ENCODE results near the gene MAB21L2. TPM values are rescaled to one million over a fixed set of nuclear protein-coding genes. Genes with fewer than 3 reads are reported as not detected.

The MAB21L2 gene
- total RNA-seq, 1 experiment from 2014 or later = not detected

DNA sequence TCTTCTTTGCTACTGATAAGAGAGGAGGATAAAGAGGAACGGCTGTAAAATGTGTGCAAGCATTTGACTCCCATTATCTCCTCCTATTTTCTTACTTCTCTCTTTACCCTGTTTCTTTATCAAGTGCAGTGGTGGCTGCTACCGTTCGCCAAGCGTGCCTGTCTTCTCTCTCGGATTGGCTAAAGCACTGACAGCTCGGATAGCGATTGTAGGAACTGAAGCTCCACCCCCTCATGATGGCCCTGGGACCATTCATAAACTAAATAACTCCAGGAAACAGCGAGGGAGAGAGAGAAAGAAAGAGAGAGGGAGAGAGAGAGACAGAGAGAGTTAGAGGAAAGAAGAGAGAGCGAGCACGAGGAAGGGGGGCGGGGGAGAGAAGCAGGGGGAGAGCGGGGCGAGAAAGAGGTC, 305 bp upstream of the MAB21L2 start:
- no peaks in the 10 kb centered on the region for H4K20me1 ChIP-seq (ENCODE audit: insufficient read depth)
- POLR2A ChIA-PET = interaction anchor here (0.6 kb wide), 1 partner anchor 10 kb away, joined by 5 read pairs; no protein-coding TSS in a partner anchor
- ATAC-seq (no peak), DNase-seq (ENCODE audit: low read depth, low spot score) (no peak)
- CTCF ChIA-PET = no interaction called here
- no peak overlapping the region for H3K27ac ChIP-seq (ENCODE audit: low read depth, low read length)
- no peaks in the 10 kb centered on the region for H3K9me2 ChIP-seq (ENCODE audit: insufficient read depth)
- H3K27me3 ChIP-seq (ENCODE audit: insufficient read depth, low read length) = no peaks in the 10 kb centered on the region
- intact Hi-C loops (cut with micrococcal nuclease) = no loop called here
- no peaks in the 10 kb centered on the region for H3K36me3 ChIP-seq (ENCODE audit: control insufficient read depth in 1 of 2, insufficient read depth in 2 of 2, low read length in 2 of 2)
- no peak overlapping the region for H3K4me2 ChIP-seq (ENCODE audit: low read length)
- no peak overlapping the region for H3K9ac ChIP-seq (ENCODE audit: low read length)
- H3K79me2 ChIP-seq (ENCODE audit: insufficient read depth, low read length) = no peaks in the 10 kb centered on the region
- no peaks in the 10 kb centered on the region for H3K9me3 ChIP-seq (ENCODE audit: control insufficient read depth in 1 of 2, insufficient read depth in 1 of 2, low read depth in 1 of 2, low read length in 2 of 2)
- no peak overlapping the region for H2AFZ ChIP-seq (ENCODE audit: low read depth, low read length, poor library complexity, severe bottlenecking)
- RAD21 ChIA-PET (ENCODE audit: low non-redundant PET in 1 of 2, low total read pairs in 2 of 2, uncharacterized antibody in 2 of 2, unreplicated experiment in 2 of 2) = interaction anchor here in 1 of 2 experiments (0.6 kb wide), 1 partner anchor 25 kb away, joined by 5 read pairs; no protein-coding TSS in a partner anchor
- BruUV-seq (replicated peaks) = no TSS peak
- no peak for TF ChIP-seq CTCF (IDR thresholded peaks at IDR 0.05 in 2 of 3, conservative IDR thresholded peaks at IDR 0.05 in 1 of 3; ENCODE audit: borderline replicate concordance in 1 of 3, insufficient read depth in 1 of 3, low read depth in 2 of 3, low read length in 2 of 3)
- no peak for TF ChIP-seq RAD21 (IDR thresholded peaks at IDR 0.05; ENCODE audit: low read depth)
- TF ChIP-seq SRF (IDR thresholded peaks at IDR 0.05; ENCODE audit: low read depth) = no peak
- TF ChIP-seq, protein P1, sequence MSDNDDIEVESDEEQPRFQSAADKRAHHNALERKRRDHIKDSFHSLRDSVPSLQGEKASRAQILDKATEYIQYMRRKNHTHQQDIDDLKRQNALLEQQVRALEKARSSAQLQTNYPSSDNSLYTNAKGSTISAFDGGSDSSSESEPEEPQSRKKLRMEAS (IDR thresholded peaks at IDR 0.05) = no peak
- no peak for TF ChIP-seq JUND (IDR thresholded peaks at IDR 0.05)
- TF ChIP-seq, protein P2, sequence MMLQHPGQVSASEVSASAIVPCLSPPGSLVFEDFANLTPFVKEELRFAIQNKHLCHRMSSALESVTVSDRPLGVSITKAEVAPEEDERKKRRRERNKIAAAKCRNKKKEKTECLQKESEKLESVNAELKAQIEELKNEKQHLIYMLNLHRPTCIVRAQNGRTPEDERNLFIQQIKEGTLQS (IDR thresholded peaks at IDR 0.05) = no peak
- no peak for TF ChIP-seq SP1 (IDR thresholded peaks at IDR 0.05; ENCODE audit: low read depth)
- no peak for TF ChIP-seq ZFX (IDR thresholded peaks at IDR 0.05)
- TF ChIP-seq, protein P3, sequence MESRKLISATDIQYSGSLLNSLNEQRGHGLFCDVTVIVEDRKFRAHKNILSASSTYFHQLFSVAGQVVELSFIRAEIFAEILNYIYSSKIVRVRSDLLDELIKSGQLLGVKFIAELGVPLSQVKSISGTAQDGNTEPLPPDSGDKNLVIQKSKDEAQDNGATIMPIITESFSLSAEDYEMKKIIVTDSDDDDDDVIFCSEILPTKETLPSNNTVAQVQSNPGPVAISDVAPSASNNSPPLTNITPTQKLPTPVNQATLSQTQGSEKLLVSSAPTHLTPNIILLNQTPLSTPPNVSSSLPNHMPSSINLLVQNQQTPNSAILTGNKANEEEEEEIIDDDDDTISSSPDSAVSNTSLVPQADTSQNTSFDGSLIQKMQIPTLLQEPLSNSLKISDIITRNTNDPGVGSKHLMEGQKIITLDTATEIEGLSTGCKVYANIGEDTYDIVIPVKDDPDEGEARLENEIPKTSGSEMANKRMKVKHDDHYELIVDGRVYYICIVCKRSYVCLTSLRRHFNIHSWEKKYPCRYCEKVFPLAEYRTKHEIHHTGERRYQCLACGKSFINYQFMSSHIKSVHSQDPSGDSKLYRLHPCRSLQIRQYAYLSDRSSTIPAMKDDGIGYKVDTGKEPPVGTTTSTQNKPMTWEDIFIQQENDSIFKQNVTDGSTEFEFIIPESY (IDR thresholded peaks at IDR 0.05; ENCODE audit: extremely low read depth, insufficient replicate concordance, low read length) = no peak
- TF ChIP-seq EGR1 (IDR thresholded peaks at IDR 0.05; ENCODE audit: low read depth) = no peak
- TF ChIP-seq CBX3 (IDR thresholded peaks at IDR 0.05; ENCODE audit: low read depth) = no peak
- no peak for TF ChIP-seq POLR2A (IDR thresholded peaks at IDR 0.05; ENCODE audit: borderline replicate concordance, extremely low read depth, insufficient read depth, insufficient read length)
- H3K4me1 ChIP-seq (ENCODE audit: control insufficient read depth in 1 of 2, insufficient read depth in 2 of 2, low read length in 2 of 2) = no peaks in the 10 kb centered on the region
- H3K4me3 ChIP-seq (replicated peaks in 1 of 2; ENCODE audit: low read depth in 1 of 2, low read length in 2 of 2) = no peak overlapping the region
